ENCODE measurements around the gene ADH4.

DNA sequence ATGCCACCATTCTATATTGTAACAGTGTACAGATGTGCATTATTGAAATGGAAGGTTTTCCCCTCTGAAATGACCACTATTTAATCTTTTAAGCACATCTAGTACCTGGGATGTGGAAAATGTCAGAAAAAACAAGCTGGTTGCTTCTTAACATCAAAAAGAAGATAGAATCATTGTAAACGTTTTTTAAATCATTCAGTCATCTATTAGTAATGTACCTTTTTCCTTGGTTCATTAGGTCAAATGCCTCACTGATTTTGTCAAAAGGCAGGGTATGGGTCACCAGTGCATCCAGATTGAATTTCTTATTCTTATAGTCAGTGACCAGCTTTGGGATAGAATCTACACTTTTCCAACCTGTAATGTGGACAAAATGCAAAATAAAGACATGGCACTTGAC is 17.7 kb downstream of the ADH4 start:
- TF ChIP-seq FOS (IDR thresholded peaks at IDR 0.05; ENCODE audit: extremely low read depth, insufficient read length) (no peak), RFX5 (IDR thresholded peaks at IDR 0.05; ENCODE audit: low read depth, low read length) (no peak), ZNF253 (CRISPR knock-in tag; conservative IDR thresholded peaks at IDR 0.05) (no peak), NFYB (IDR thresholded peaks at IDR 0.05; ENCODE audit: extremely low read depth, insufficient read length) (no peak), ZNF239 (CRISPR knock-in tag; IDR thresholded peaks at IDR 0.05) (no peak), PHF8 (IDR thresholded peaks at IDR 0.05; ENCODE audit: borderline replicate concordance, low read length) (no peak)
- TF ChIP-seq, protein P1, sequence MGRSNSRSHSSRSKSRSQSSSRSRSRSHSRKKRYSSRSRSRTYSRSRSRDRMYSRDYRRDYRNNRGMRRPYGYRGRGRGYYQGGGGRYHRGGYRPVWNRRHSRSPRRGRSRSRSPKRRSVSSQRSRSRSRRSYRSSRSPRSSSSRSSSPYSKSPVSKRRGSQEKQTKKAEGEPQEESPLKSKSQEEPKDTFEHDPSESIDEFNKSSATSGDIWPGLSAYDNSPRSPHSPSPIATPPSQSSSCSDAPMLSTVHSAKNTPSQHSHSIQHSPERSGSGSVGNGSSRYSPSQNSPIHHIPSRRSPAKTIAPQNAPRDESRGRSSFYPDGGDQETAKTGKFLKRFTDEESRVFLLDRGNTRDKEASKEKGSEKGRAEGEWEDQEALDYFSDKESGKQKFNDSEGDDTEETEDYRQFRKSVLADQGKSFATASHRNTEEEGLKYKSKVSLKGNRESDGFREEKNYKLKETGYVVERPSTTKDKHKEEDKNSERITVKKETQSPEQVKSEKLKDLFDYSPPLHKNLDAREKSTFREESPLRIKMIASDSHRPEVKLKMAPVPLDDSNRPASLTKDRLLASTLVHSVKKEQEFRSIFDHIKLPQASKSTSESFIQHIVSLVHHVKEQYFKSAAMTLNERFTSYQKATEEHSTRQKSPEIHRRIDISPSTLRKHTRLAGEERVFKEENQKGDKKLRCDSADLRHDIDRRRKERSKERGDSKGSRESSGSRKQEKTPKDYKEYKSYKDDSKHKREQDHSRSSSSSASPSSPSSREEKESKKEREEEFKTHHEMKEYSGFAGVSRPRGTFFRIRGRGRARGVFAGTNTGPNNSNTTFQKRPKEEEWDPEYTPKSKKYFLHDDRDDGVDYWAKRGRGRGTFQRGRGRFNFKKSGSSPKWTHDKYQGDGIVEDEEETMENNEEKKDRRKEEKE (IDR thresholded peaks at IDR 0.05; ENCODE audit: borderline replicate concordance in 1 of 2, control insufficient read depth in 1 of 2, low read depth in 2 of 2, low read length in 1 of 2), result no peak
- TF ChIP-seq, protein P2, sequence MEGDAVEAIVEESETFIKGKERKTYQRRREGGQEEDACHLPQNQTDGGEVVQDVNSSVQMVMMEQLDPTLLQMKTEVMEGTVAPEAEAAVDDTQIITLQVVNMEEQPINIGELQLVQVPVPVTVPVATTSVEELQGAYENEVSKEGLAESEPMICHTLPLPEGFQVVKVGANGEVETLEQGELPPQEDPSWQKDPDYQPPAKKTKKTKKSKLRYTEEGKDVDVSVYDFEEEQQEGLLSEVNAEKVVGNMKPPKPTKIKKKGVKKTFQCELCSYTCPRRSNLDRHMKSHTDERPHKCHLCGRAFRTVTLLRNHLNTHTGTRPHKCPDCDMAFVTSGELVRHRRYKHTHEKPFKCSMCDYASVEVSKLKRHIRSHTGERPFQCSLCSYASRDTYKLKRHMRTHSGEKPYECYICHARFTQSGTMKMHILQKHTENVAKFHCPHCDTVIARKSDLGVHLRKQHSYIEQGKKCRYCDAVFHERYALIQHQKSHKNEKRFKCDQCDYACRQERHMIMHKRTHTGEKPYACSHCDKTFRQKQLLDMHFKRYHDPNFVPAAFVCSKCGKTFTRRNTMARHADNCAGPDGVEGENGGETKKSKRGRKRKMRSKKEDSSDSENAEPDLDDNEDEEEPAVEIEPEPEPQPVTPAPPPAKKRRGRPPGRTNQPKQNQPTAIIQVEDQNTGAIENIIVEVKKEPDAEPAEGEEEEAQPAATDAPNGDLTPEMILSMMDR (IDR thresholded peaks at IDR 0.05 in 2 of 3, conservative IDR thresholded peaks at IDR 0.05 in 1 of 3; ENCODE audit: insufficient read depth in 2 of 3, low read depth in 1 of 3, low read length in 3 of 3), result no peak

Data from K562 (cell line).